GM12801 (cell line): ENCODE results near the gene MRGPRF.

Experiments
- TF ChIP-seq, protein P1 (sequence below): IDR thresholded peaks from one replicate; pipeline ENCODE4 v1.5.1; 2011; ENCODE audit warnings: control low read depth; ENCODE audit not compliant: insufficient read length; ENCODE audit errors: extremely low read depth

Gene MRGPRF

DNA sequence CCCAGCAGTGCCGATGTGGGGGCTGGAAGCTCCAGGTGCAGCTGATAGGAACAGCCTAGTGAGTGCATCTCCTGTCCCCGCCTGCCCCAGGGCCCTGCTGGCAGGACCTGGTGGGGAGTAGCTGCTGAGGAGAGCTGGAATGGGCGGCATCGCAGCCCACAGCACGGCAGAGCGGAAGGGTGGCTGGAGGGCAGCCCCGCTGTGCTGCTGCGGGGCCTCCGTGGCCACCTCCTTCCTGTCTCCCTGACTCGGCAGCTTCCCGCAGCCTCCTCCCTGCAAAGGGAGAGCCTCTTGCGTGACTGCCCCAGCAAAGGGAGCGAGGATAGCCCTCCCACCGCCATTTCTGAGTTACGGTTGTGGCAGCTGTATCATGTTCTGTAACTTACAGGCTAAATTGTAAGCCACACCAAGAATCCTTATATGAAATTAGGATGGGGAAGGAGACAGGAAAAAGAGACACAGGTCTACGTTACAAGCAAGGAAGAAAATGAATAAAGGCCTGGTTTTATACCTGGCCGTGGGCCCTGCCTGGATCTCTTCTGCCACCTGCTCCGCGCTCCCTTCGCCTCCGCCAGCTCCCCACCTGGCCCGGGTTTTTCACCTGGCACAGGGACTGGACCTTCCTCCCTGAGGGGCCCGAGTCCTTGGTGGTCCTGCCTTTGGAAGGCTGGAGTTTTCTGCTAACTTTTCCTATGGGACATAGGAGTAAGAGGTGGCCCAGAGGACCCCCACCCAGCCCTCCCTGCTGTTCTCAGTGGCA is 45.6 kb upstream of the MRGPRF start:
- TF ChIP-seq, protein P1, sequence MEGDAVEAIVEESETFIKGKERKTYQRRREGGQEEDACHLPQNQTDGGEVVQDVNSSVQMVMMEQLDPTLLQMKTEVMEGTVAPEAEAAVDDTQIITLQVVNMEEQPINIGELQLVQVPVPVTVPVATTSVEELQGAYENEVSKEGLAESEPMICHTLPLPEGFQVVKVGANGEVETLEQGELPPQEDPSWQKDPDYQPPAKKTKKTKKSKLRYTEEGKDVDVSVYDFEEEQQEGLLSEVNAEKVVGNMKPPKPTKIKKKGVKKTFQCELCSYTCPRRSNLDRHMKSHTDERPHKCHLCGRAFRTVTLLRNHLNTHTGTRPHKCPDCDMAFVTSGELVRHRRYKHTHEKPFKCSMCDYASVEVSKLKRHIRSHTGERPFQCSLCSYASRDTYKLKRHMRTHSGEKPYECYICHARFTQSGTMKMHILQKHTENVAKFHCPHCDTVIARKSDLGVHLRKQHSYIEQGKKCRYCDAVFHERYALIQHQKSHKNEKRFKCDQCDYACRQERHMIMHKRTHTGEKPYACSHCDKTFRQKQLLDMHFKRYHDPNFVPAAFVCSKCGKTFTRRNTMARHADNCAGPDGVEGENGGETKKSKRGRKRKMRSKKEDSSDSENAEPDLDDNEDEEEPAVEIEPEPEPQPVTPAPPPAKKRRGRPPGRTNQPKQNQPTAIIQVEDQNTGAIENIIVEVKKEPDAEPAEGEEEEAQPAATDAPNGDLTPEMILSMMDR, result no peak

DNA sequence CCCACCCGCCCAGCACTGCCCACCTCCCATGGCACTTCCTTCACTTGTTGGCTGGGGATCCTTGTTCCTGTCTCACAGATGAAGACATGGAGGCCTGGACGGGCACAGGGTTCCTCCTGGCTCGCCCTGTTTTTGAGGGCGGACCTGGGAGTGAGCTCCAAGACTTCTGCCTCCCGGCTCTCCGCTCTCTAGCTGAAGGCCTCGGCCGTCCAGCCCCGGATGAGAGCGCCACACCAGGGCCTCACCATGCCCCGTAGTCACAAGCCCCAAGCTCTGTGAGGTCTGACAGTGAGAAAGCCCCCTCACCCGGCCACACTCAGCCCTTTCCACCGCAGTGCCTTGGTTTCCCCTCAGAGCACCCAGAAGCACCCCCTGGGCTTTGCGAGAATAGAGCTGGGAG is 44.8 kb upstream of the MRGPRF start:
- TF ChIP-seq, protein P1, result no peak

DNA sequence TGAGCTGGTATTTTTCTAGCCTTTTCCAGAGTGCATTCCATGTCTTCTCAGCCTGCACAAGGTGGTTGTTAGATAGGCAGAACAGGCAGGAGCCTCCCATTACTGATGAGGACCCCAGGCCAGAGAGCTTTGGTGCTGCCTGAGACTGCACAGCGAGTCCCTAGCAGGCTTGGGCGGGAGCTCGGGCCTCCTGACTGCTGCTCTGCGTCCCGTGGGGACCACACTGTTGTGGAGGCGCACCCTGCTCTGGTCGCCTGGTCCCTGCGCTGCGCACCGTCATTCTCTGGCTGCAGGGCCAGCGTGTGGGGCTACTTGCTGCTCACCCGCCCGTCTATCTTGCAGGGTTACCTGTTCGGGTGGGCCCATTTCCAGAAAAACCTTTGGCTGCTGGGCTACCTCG is 44.2 kb upstream of the MRGPRF start:
- TF ChIP-seq, protein P1, result no peak

DNA sequence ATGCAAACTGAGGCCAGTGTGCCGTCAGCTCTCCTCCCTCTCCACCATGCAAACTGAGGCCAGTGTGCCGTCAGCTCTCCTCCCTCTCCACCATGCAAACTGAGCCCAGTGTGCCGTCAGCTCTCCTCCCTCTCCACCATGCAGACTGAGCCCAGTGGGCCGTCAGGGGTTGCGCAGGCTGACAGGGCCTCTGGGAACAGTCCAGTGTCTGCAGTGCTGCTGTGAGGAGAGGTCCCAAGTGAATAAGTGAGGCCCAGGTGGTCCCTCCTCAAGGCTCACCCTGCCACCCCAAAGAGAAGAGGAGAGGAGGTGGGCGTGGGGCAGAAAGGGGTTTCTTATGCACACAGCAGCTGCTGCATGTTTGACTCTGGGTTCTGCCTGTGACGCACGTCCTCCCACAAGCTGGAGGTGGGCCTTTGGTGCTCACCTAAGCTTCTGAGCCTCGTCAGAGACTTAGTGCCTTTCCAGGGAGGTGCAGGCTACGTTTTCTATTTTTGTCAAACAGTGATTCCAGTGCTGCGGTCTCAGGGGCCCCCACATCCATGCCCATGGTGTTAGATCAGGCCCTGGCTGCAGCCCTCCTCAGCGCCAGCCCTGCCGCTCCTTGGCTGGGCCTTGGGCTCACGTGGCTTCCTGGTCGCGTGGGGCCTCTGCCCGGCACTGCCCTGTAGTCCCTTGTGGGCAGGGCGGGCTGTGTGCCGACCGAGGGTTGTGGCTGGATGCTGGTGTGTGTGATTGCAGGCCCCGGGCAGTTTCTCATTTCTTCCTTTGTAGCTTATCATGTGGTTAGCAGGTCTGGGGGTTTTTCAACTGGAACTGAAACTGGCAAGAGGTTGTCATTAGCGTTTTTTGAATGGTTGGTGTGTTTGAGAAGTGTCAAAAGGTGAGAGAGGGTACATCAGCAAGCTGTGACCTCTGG is 42.8 kb upstream of the MRGPRF start:
- TF ChIP-seq, protein P1, result no peak

DNA sequence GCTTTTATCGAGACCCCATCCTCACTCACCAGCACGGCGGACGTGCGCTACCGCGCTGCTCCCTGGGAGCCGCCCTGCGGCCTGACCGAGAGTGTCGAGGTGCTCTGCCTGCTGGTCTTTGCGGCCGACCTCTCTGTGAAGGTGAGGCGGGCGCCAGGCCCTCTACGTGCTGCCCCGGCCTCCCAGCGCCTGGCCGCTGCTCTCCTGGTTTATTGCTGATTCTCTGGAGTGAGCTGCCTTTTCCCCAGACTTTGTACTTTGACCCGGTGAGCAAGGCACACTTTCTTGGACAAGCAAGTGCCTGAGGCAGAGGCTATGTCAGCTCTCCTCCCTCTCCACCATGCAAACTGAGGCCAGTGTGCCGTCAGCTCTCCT is 42.2 kb upstream of the MRGPRF start:
- TF ChIP-seq, protein P1, result no peak

DNA sequence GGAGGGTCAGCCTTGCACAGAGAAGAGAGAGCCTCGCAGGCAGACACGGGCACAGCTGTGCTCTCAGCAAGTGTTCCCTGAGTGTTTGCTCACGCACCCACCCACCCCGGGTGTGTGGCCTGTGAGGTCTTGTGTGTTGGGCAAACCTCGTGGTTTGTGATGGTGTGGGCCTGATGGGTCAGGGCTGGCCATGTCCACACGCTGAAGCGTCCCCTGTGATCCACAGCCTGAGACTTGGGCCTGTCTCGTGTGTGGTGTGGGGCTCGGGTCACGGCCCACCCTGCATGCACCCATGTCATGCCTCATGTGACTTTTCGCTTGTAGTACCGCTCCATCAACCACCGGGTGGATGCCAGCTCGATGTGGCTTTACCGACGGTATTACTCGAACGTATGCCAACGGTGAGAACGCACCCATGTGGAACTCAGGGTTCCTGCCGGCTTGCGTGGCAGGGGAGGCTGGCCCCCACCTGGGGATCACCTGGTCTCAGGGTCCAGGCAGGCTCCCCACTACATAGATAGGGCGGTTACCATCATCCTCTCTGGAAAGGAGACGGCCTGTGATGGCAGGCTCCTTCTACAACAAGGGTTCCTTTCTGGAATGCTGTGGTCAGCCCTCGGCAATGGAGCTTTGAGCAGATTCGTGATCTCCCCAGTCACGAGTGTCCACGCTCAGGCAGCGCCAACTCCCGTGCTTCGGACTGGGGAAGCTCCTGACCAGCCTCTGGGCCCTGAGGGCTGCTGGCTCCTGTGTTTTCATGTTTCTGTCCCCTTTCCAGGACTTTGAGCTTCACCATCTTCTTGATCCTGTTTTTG is 41.6 kb upstream of the MRGPRF start:
- TF ChIP-seq, protein P1, result no peak
